Liver (tissue), 3 donors: Measurements from ENCODE around the gene UQCR11.

ENCODE experiments used
- CTCF ChIP-seq: fragments of 150-350 bp; IDR thresholded peaks from 2 replicates; pipeline ENCODE4 v1.5.1; 2017; ENCODE audit warnings: improper control_type of control experiment, low read depth, low read length; ENCODE audit not compliant: missing input control
- GABPA ChIP-seq, 2 donors: IDR thresholded peaks in 1 of 2; conservative IDR thresholded peaks in 1 of 2; 2 replicates each; pipeline ENCODE4 v1.6.1; 2016; ENCODE audit warnings: antibody characterized with exemption in 2 of 2, mild to moderate bottlenecking in 1 of 2, moderate library complexity in 1 of 2
- HNF4G ChIP-seq: IDR thresholded peaks from 2 replicates; pipeline ENCODE4 v1.6.1; 2016; ENCODE audit warnings: antibody characterized with exemption
- RAD21 ChIP-seq, 2 donors: IDR thresholded peaks; 2 replicates each; pipeline ENCODE4 v1.6.1; 2016; ENCODE audit warnings: antibody characterized with exemption in 2 of 2, mild to moderate bottlenecking in 2 of 2
- SP1 ChIP-seq: IDR thresholded peaks from 2 replicates; pipeline ENCODE4 v1.6.1; 2018; ENCODE audit warnings: antibody characterized with exemption, mild to moderate bottlenecking
- TAF1 ChIP-seq: conservative IDR thresholded peaks from 2 replicates; pipeline ENCODE4 v1.6.1; 2016; ENCODE audit warnings: antibody characterized with exemption, mild to moderate bottlenecking
- donor health status: healthy.
- donor health status: healthy.

DNA sequence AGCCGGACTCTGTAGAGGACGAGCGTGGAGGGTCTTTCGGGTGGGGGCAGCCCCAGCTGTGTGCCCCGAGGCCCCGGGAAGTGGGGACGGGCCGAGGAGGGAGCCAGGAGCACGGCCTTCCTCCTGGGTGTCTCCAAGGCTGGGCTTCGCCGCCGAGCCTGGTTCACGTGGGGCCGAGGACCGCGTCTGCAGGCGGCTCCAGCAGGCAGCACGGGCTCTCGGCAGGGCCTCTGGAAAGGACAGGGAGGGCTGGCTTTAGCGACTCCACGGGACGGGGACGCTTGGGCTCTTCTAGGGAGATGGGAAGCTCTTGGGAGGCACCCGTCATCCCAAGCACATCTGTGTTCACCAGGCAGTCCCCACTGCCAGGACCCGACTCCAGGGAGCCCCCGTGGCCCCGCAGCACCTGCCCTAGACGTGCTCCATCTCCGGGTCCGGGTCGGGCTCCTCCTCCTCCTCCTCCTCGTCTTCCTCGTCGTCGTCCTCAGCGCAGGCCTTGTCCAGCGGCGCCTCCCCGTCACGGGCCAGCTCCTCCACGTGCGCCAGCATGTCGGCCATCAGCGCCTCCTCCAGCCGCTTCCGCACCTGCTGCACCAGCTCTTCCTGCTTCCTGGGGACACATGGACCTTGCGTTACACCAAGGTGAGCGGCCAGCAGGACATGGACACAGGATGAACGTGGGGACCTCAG lies 27.2 kb downstream of the UQCR11 start:
- no peak for TF ChIP-seq CTCF
- no peak for TF ChIP-seq RAD21 (IDR thresholded peaks at IDR 0.05)
- TF ChIP-seq SP1, result no peak
- TF ChIP-seq HNF4G, result no peak
- TF ChIP-seq GABPA (IDR thresholded peaks at IDR 0.05 in 1 of 2, conservative IDR thresholded peaks at IDR 0.05 in 1 of 2), result no peak
- no peak for TF ChIP-seq TAF1
